Stimulated activated CD4-positive, alpha-beta T cell treated with anti-CD3 and anti-CD28 coated beads, Interleukin-12 subunit alpha, Interleukin-12 subunit beta, amount 100 ng/mL, for 24 hours (primary cell): ENCODE measurements around the gene EXD3.
"Not testable (repeated sequence)": the region's sequence is repeated elsewhere in the genome, so short reads cannot be mapped to it uniquely, and the experiment has no call there.

Experiments
- DNase-seq, 2 experiments: peaks; one replicate each; pipeline ENCODE4 v3.0.0-alpha.2; 2020; ENCODE audit warnings: low read depth in 2 of 2

EXD3 gene

DNA sequence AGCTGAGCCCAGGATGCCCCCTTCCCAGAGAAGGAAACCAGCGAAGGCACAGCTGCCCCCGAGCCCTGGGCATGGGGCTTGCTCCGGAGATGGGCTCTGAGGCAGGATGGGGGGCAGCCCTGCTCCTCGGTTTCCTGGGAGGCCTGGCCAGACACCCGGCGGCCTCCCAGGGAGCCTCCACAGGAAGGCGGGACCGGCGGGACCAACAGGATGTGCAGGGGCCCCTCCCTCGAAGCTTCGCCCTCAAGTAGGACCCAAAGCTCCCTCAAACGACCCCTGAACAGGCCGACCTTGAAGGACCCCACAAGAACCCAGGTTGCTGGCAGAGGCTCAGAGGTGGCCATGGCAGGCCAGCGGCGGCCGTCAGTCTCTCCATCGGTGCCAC lies 11.7 kb downstream of the EXD3 start:
- no peak for DNase-seq

DNA sequence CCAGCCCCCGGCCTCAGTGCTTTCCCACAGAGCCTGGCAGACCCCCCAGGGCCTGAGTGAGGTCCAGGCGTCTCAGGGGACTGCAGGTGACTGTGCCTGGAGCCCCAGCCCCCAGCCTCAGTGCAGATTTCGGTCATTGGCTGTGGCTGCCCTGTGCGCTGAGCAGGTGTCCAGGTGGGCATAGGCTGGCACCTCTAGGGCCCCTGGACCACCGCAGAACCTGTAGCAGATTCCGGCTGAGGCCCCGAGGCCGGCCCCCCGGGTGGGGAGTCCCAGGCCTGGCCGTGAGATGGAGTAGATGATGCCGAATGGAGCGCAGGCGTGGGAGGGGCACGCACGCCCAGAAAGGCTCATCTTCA lies 12.1 kb downstream of the EXD3 start:
- no peak for DNase-seq

DNA sequence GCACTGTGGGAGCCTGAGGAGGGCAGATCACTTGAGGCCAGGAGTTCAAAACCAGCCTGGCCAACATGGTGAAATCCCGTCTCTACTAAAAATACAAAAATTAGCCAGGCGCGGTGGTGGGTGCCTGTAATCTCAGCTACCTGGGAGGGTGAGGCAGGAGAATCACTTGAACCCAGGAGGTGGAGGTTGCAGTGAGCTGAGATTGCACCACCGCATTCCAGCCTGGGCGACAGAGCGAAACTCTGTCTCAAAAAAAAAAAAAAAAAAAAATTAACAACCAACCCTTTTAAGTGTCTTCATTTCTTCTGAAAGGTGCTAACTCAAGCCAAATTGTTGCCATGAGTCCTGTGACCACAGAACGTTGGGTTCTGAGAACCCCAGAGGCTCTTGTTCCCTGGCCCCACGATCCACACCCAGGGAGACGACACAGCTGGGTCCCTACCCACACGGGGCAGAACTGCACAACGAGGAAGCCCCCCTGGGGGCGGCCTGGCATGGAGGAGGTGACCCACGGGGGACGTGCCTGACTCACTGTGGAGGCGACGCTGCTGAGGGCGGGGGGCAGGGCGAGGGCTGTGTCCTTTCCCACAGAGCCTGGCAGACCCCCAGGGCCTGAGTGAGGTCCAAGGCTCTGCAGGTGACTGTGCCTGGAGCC lies 12.6 kb downstream of the EXD3 start:
- not testable (repeated sequence) for DNase-seq

DNA sequence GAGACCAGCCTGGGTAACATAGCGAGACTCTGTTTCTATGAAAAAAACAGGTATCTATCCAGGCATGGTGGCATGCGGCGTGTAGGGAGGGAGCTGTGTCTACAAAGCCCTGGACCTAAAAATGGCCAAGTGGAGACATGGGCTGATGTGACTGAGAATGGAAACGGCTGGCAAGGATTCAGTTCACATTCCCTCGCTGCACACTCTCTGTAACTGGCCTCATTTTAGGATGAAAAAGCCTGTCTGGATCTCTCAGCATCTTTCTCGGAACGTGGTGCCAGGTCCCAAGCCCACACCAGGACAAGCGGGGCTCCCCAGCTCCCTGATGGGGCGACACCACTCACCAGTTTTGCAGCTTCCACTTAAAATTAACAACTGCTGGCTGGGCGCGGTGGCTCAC lies 13.4 kb downstream of the EXD3 start:
- DNase-seq, result no peak

- no peak for DNase-seq
Measured at GRCh38 chr9:137408651-137409405, 14.1 kb downstream of the EXD3 start.

GRCh38 chr9:137407590-137408300 lies 15.2 kb downstream of the EXD3 start:
- no peak for DNase-seq

GRCh38 chr9:137406876-137407589 lies 15.9 kb downstream of the EXD3 start:
- DNase-seq, result peak in 1 of 2 experiments; percentile 56

GRCh38 chr9:137406085-137406760 lies 16.7 kb downstream of the EXD3 start:
- DNase-seq, result no peak

DNA sequence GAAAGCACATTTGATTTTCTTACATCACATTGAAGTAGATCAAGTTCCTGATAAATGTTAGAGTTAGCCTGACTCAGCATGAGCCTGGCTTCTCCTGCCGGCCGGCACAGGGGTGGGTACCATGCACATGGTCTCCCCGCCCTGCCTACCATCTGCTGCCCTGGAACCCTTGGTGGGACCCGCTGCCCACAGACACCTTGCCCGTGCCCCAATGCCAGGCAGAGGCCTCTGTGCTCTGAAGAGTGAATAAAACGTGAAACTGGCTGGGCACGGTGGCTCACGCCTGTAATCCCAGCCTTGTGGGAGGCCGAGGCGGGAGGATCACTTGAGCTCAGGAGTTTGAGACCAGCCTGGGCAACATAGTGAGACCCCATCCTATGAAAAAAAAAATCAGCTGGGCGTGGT lies 17.3 kb downstream of the EXD3 start:
- no peak for DNase-seq

- DNase-seq, result no peak
Measured at GRCh38 chr9:137404961-137405567, 17.9 kb downstream of the EXD3 start.

DNA sequence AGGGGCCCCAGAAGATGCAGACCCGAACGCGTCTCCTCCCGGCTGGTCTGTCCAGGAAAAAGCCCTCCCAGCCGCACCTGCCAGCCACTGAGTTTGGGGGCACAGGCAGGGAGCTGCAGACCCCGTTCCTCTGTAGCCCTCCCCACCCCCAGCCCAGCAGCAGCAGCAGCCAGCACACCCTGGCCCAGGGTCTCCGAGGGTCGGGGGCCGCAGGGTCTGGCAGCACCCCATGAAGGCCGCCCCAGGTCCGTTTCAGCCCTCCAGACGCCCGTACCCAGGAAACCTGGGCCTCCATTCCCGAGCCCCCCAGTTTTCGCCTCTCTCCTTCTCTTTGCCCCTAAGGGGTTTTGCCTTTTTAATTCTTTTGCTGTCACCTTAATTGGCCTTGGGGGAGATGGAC lies 19.7 kb downstream of the EXD3 start:
- DNase-seq, result no peak

- no peak for DNase-seq
Measured at GRCh38 chr9:137402746-137403145, 20.2 kb downstream of the EXD3 start.

GRCh38 chr9:137398561-137399468 lies 24.1 kb downstream of the EXD3 start:
- DNase-seq, result no peak

GRCh38 chr9:137397675-137398423 lies 25.1 kb downstream of the EXD3 start:
- DNase-seq, result peak in 1 of 2 experiments; percentile 41

DNA sequence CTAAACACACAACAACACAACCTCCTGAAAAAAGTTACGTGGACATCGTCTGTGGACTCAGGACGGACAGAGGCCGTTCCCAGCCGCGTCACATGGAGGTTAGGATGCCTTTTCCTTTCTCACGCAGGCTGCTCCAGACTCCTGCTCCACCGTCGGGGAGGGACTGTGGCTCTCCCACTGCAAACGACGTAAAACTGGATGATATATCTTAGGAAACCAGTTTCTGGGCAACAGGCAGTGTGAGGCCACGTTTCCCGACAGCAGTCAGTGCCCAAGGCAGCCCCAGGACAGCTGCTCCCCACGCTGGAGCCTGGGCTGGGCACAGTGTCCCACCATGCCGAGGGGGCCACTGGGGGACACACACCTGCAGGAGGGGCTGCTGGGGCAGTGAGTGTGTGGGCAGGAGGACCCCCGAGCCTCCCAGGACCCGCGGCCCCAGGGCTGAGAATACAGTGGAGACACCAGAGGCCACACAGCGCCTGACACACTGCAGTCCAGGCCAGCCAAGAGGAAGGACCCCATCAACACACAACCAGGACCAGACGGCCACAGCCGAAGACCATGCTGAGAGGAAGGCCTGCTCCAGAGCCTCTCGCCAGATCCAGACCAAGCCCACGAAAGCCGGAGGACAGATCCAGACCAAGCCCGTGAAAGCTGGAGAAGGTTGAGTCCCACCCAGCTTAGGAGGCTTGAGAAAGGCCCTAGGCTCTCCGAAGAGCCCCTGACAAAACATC lies 26.2 kb downstream of the EXD3 start:
- DNase-seq, result no peak

- no peak for DNase-seq
Measured at GRCh38 chr9:137396227-137396626, 26.7 kb downstream of the EXD3 start.

DNA sequence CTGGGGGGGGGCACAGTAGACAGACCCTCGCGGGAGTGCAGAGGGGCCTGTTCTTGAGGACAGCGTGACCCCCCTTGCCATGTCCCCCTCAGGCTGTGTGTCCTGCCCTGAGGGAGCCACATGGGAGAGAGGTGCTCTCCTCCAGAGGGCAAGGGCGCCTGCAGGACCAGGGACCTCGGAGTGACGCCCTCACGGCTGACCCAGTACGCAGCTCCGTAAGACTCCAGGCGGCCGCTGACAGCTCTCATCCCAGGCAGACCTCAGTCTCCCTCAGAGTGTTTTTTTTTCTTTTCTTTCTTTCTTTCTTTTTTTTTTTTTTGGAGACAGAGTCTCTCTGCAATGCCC lies 27.3 kb downstream of the EXD3 start:
- no peak for DNase-seq

DNA sequence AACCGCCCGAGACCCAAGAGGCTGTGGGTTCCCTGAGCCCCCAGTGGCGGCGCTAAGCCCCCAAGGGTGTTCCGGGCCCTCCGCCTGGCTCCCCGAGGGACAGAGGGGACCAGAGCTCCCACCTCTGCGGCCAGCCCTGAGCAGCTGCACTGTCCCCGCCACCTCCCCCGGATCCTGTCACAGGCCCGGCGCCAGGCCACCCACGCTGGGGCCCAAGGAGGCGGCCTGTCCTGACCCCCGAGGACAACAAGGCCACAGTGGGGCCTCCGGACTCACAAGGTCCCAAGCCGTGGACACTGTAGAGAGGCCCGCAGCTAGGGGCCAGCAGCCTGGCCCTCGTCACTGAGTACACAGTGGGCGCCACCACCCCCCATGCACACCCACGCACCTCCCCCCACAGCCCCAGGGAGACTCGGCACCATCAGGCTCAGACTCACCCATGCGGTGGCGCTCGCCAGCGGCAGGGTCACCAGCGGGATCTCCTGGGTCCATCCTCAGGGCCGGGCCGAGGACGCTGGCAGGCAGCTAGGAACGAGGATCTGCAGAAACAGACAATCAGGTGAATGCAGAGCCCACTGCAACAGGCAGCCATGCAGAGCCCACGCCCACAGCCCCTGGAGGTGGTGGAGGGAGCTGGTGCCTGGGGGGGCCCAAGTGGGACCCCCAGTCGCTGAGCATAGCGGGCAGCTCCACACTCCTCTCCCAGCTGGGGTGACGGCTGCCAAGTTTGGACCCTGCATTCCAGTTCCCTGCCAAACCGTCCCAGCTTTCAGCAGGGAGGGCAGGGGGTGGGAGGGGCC lies 27.9 kb downstream of the EXD3 start:
- DNase-seq, result no peak
